ENCODE measurements around the gene NF2.

Gene NF2

GRCh38 chr22:29731058-29731850 is 127.8 kb downstream of the NF2 start:
- TF ChIP-seq CTCF (IDR thresholded peaks at IDR 0.05; ENCODE audit: low read depth, low read length, missing control alignments): no peak
- no peak for DNase-seq (ENCODE audit: extremely low read depth, low read depth)
- H3K4me3 ChIP-seq (replicated peaks; ENCODE audit: low read depth, low read length): no peak overlapping the region

- TF ChIP-seq CTCF (IDR thresholded peaks at IDR 0.05; ENCODE audit: low read depth, low read length, missing control alignments): no peak
- DNase-seq (ENCODE audit: extremely low read depth, low read depth): no peak
- H3K4me3 ChIP-seq (replicated peaks; ENCODE audit: low read depth, low read length): no peak overlapping the region
Observed at GRCh38 chr22:29732883-29733282, 129.4 kb downstream of the NF2 start.

DNA sequence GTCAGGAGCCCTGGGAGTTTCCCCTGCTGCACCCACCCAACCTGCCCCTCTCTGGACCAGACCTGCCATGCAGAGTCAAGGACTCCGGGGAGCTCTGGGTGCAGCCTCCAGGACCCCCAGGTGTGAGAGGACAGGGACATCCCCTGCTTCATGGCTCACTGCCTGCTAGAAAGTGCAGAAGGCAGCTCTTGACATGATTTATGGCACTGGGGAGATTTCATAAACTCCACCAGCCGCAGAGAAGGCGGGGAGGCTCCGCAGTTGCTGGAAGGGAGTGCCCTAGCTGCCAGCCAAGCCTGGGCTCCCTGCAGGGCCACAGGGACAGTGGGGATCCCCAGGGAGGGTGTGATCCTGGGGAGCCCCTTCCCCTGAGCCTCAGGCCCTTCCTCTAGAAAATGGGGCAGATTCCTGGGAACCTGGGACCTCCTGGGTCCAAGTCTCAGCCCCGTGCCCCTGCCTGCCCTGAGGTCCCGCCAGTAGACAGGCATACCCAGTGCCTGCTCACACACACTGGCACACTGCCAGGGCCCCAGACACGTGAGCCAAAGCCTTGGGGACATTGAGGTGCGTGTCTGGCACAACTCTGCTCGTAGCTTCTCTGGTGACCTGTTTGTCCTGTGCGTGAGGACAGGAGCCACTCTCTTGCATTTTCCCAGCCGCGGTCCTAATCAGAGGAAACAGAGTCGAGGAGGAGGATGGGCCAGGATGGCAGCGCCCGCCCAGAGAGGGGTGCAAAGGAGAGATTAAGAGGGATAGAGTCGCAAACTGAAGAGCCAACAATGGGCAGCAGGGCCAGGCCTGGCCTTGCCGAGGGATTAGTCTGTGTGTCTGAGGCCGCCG is 130.1 kb downstream of the NF2 start:
- TF ChIP-seq CTCF (IDR thresholded peaks at IDR 0.05; ENCODE audit: low read depth, low read length, missing control alignments): no peak
- no peak overlapping the region for H3K4me3 ChIP-seq (replicated peaks; ENCODE audit: low read depth, low read length)
- DNase-seq (ENCODE audit: extremely low read depth, low read depth): no peak

DNA sequence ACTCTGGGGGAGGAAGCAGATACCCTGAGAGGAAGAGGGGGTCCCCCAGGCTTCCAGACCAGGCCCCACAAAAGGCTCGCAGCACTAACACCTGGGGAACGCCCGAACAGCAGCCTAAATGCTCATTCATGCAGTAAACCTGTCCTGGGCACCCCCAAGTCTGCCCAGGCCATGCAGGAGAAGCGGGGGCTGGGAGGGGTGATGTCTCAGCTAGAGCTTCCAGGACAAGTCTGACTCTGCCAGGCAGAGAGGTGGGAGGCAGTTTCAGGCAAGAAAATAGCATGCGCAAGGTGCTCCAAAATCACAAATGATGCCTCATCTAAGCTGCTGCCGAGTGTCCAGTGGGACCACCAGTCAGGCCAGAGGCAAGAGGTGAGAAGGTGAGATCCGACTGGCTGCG is 131.0 kb downstream of the NF2 start:
- no peak for TF ChIP-seq CTCF (IDR thresholded peaks at IDR 0.05; ENCODE audit: low read depth, low read length, missing control alignments)
- no peak overlapping the region for H3K4me3 ChIP-seq (replicated peaks; ENCODE audit: low read depth, low read length)
- no peak for DNase-seq (ENCODE audit: extremely low read depth, low read depth)

DNA sequence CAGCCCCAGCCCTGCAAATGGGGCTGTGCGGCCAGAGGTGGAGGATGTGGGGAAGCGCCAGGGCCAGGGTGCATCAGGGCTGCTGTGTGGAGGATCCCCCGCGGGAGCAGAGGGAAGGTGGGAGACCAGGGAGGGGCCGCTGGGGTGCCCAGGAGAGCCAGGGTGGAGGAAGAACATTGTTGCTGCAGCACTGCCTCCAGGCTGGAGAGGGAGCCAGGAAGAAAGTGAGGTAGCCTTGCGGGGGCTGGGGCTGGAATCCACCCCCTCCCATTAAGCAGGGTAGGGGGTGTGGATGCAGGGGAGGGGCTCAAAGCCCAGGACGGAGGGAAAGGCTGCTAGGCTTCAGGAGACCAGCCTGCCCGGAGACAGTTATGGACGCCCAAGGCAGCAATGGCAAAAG is 131.4 kb downstream of the NF2 start:
- no peak for TF ChIP-seq CTCF (IDR thresholded peaks at IDR 0.05; ENCODE audit: low read depth, low read length, missing control alignments)
- H3K4me3 ChIP-seq (replicated peaks; ENCODE audit: low read depth, low read length): no peak overlapping the region
- DNase-seq (ENCODE audit: extremely low read depth, low read depth): no peak

DNA sequence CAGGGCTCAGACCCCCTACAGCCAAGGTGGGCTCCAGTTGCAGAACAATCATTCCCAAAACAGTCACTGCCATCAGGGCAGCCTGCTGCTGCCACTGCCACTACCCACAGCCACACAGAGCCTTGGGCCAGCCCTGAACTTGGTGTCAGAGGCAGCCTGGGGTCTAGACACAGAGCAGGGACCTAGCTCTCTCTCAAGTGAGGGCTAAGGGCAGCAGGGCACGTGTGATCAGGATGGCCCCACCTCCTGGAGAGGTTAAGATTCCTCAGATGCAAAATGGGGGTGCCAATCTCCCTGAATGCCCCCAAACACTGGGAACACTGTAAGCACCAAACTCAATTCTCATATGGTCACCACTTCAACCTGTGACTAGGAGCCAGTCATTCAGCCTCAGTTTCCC is 132.0 kb downstream of the NF2 start:
- no peak overlapping the region for H3K4me3 ChIP-seq (replicated peaks; ENCODE audit: low read depth, low read length)
- DNase-seq (ENCODE audit: extremely low read depth, low read depth): no peak
- no peak for TF ChIP-seq CTCF (IDR thresholded peaks at IDR 0.05; ENCODE audit: low read depth, low read length, missing control alignments)

All from HFF-Myc (cell line).